HG02678 (cell line): ENCODE data around the gene CDKN1B.

Experiments
- ATAC-seq: cut with Tn5 transposase; IDR thresholded peaks from one replicate; pipeline ENCODE4 v1.9.1; 2021; ENCODE audit warnings: mild to moderate bottlenecking, moderate library complexity; ENCODE audit not compliant: unreplicated experiment

Gene CDKN1B

GRCh38 chr12:12716793-12717585 is at the start of gene CDKN1B:
Gene CDKN1B (plus strand): TSS chr12:12717368. CDS start chr12:12717840, 472 bp downstream.
- peak; percentile 45 for ATAC-seq

- no peak for ATAC-seq
Measured at GRCh38 chr12:12668005-12668404, 49.2 kb upstream of the CDKN1B start.

GRCh38 chr12:12669020-12669419 is 48.1 kb upstream of the CDKN1B start:
- ATAC-seq: no peak

- ATAC-seq: no peak
Measured at GRCh38 chr12:12671850-12672660, 45.1 kb upstream of the CDKN1B start.

- no peak for ATAC-seq
Measured at GRCh38 chr12:12673296-12673695, 43.9 kb upstream of the CDKN1B start.

GRCh38 chr12:12676605-12677004 is 40.6 kb upstream of the CDKN1B start:
- no peak for ATAC-seq

GRCh38 chr12:12681061-12681765 is 36.0 kb upstream of the CDKN1B start:
- no peak for ATAC-seq

- ATAC-seq: no peak
Measured at GRCh38 chr12:12682284-12682683, 34.9 kb upstream of the CDKN1B start.

- ATAC-seq: no peak
Measured at GRCh38 chr12:12683136-12683697, 34.0 kb upstream of the CDKN1B start.

- ATAC-seq: no peak
Measured at GRCh38 chr12:12683725-12684124, 33.4 kb upstream of the CDKN1B start.

- ATAC-seq: no peak
Measured at GRCh38 chr12:12684375-12685106, 32.6 kb upstream of the CDKN1B start.

GRCh38 chr12:12685305-12685704 is 31.9 kb upstream of the CDKN1B start:
- no peak for ATAC-seq

- no peak for ATAC-seq
Measured at GRCh38 chr12:12686472-12686871, 30.7 kb upstream of the CDKN1B start.

GRCh38 chr12:12686925-12687324 is 30.2 kb upstream of the CDKN1B start:
- no peak for ATAC-seq

- ATAC-seq: no peak
Measured at GRCh38 chr12:12689647-12690300, 27.4 kb upstream of the CDKN1B start.

- ATAC-seq: peak; percentile 37
Measured at GRCh38 chr12:12691549-12691948, 25.6 kb upstream of the CDKN1B start.

- ATAC-seq: no peak
Measured at GRCh38 chr12:12693111-12693671, 24.0 kb upstream of the CDKN1B start.

GRCh38 chr12:12696562-12697383 is 20.4 kb upstream of the CDKN1B start:
- ATAC-seq: peak; percentile 67

GRCh38 chr12:12699345-12699744 is 17.8 kb upstream of the CDKN1B start:
- no peak for ATAC-seq
